T47D (cell line): ENCODE measurements around the gene MRC1.

ENCODE experiments used
- DNase-seq, 2 experiments: peaks; one replicate each; pipeline versions ENCODE4 v3.0.0 to v3.0.0-alpha.2; 2011 to 2012; ENCODE audit warnings: low read depth in 1 of 2, low spot score in 1 of 2
- JUND ChIP-seq: IDR thresholded peaks from 2 replicates; pipeline ENCODE4 v1.6.1; 2012; ENCODE audit warnings: low read depth
- in situ Hi-C: cut with HindIII; loops from 2 replicates; pipeline ENCODE4 v1.10.0; 2016; ENCODE audit warnings: low sequenced_read_pairs, low pct_unique_long_range_greater_than_20kb

MRC1 gene

GRCh38 chr10:17785276-17785930 is 23.7 kb upstream of the MRC1 start:
- no peak for DNase-seq
- no peak for TF ChIP-seq JUND

GRCh38 chr10:17787087-17787961 is 21.8 kb upstream of the MRC1 start:
- TF ChIP-seq JUND: peak; percentile 48; the same call in 1 of the 2 replicates
- in situ Hi-C loops: no loop called here
- DNase-seq: peak; percentile 23 to 72

More at GRCh38 chr10:17785276-17785930, 23.7 kb upstream of the MRC1 start:
- in situ Hi-C loops: no loop called here

GRCh38 chr10:17788646-17789045 is 20.5 kb upstream of the MRC1 start:
- in situ Hi-C loops: no loop called here
- DNase-seq: no peak
- TF ChIP-seq JUND: no peak

GRCh38 chr10:17789396-17789795 is 19.8 kb upstream of the MRC1 start:
- DNase-seq: no peak
- in situ Hi-C loops: no loop called here
- TF ChIP-seq JUND: no peak

GRCh38 chr10:17790651-17791050 is 18.5 kb upstream of the MRC1 start:
- in situ Hi-C loops: no loop called here
- TF ChIP-seq JUND: no peak
- DNase-seq: no peak

GRCh38 chr10:17792991-17793390 is 16.2 kb upstream of the MRC1 start:
- no peak for TF ChIP-seq JUND
- DNase-seq: no peak
- in situ Hi-C loops: no loop called here

- DNase-seq: no peak
- in situ Hi-C loops: no loop called here
- TF ChIP-seq JUND: no peak
Measured at GRCh38 chr10:17793823-17794644, 15.1 kb upstream of the MRC1 start.

- no peak for TF ChIP-seq JUND
- in situ Hi-C loops: no loop called here
- no peak for DNase-seq
Measured at GRCh38 chr10:17795083-17795482, 14.1 kb upstream of the MRC1 start.

GRCh38 chr10:17795813-17796594 is 13.1 kb upstream of the MRC1 start:
- TF ChIP-seq JUND: no peak
- in situ Hi-C loops: no loop called here
- no peak for DNase-seq

GRCh38 chr10:17801507-17801906 is 7.6 kb upstream of the MRC1 start:
- DNase-seq: no peak
- TF ChIP-seq JUND: no peak
- in situ Hi-C loops: no loop called here

- DNase-seq: no peak
- no peak for TF ChIP-seq JUND
- in situ Hi-C loops: no loop called here
Measured at GRCh38 chr10:17802350-17802749, 6.8 kb upstream of the MRC1 start.

- no peak for TF ChIP-seq JUND
- DNase-seq: no peak
- in situ Hi-C loops: no loop called here
Measured at GRCh38 chr10:17802976-17803375, 6.2 kb upstream of the MRC1 start.

- TF ChIP-seq JUND: no peak
- in situ Hi-C loops: no loop called here
Measured at GRCh38 chr10:17805330-17805729, 3.8 kb upstream of the MRC1 start.

More at GRCh38 chr10:17805330-17805729, 3.8 kb upstream of the MRC1 start:
- DNase-seq: no peak
